Lung (tissue), 12 donors: Measurements from ENCODE around the gene PLAU. TPM values are rescaled to one million over a fixed set of nuclear protein-coding genes. Genes with fewer than 3 reads are reported as not detected.

ENCODE experiments used
- ATAC-seq: fragments of 200-7000 bp; cut with Tn5 transposase; one replicate; pipeline ENCODE4 v1.9.1; 2020; ENCODE audit warnings: moderate number of reproducible peaks; ENCODE audit not compliant: insufficient read depth, low FRiP score
- DNase-seq, 3 donors: peaks; one replicate each; pipeline ENCODE4 v3.0.0-alpha.2; 2013 to 2017
- H3K27ac ChIP-seq, 2 donors: one replicate each; pipeline ENCODE4 v1.5.1; 2013; ENCODE audit warnings: mild to moderate bottlenecking in 2 of 2, moderate library complexity in 2 of 2, control low read depth in 1 of 2, inconsistent platforms in 1 of 2, low read depth in 1 of 2, low read length in 1 of 2
- H3K27me3 ChIP-seq, 3 donors: one replicate each; pipeline ENCODE4 v1.5.1; 2013; ENCODE audit warnings: low read length in 2 of 3; ENCODE audit not compliant: control insufficient read depth in 3 of 3, insufficient read depth in 3 of 3
- H3K36me3 ChIP-seq, 4 donors: one replicate each; pipeline ENCODE4 v1.5.1; 2013; ENCODE audit warnings: low read length in 4 of 4, mild to moderate bottlenecking in 1 of 4, moderate library complexity in 1 of 4; ENCODE audit not compliant: control insufficient read depth in 4 of 4, insufficient read depth in 4 of 4
- H3K4me1 ChIP-seq, 5 donors: one replicate each; pipeline ENCODE4 v1.5.1; 2013; ENCODE audit warnings: low read length in 5 of 5, mild to moderate bottlenecking in 2 of 5, moderate library complexity in 1 of 5; ENCODE audit not compliant: control insufficient read depth in 5 of 5, insufficient read depth in 5 of 5
- H3K4me3 ChIP-seq: one replicate; pipeline ENCODE4 v1.5.1; 2013; ENCODE audit warnings: mild to moderate bottlenecking, control low read depth, moderate library complexity
- H3K9ac ChIP-seq, 2 donors: one replicate each; pipeline ENCODE4 v1.5.1; 2013; ENCODE audit warnings: low read length in 2 of 2, control low read depth in 1 of 2; ENCODE audit not compliant: insufficient read depth in 1 of 2
- H3K9me3 ChIP-seq, 4 donors: one replicate each; pipeline ENCODE4 v1.5.1; 2013; ENCODE audit warnings: low read length in 3 of 4, mild to moderate bottlenecking in 1 of 4, moderate library complexity in 1 of 4; ENCODE audit not compliant: control insufficient read depth in 4 of 4, insufficient read depth in 3 of 4
- WGBS, 2 donors: extraction: QIAGEN DNeasy Blood & Tissue Kit; methylation state at CpG; one replicate each; pipeline ENCODE4 v1.1.7; 2013; 5-methylcytosine and 5-hydroxymethylcytosine counted together
- polyA plus RNA-seq, 2 donors: library from polyadenylated mRNA; stranded (reverse); fragments of 200-250 nt; gene quantifications; one replicate each; pipeline ENCODE4 v1.2.1, GENCODE V29; 2013
- total RNA-seq, 2 donors: library from RNA; depleted of rRNA in 1 of 2; stranded (reverse); fragments of >200 nt in 1 of 2; gene quantifications; one replicate each; pipeline ENCODE4 v1.2.1, GENCODE V29; 2014 to 2021
- TF ChIP-seq, protein P1 (sequence below): IDR thresholded peaks from 2 replicates; pipeline ENCODE4 v1.5.1; 2012; ENCODE audit warnings: mild to moderate bottlenecking; ENCODE audit errors: control extremely low read depth, extremely low read depth
- donor health status: control.
- donor health status: control.
- donor health status: Bipolar disorder and iron deficiency.
- donor health status: healthy.
- donor health status: DM: yes; HTN: yes; CAD: no.

PLAU gene
- total and polyA plus RNA-seq, 4 donors: 11.6 to 36.7 (median 18.3) TPM

DNA sequence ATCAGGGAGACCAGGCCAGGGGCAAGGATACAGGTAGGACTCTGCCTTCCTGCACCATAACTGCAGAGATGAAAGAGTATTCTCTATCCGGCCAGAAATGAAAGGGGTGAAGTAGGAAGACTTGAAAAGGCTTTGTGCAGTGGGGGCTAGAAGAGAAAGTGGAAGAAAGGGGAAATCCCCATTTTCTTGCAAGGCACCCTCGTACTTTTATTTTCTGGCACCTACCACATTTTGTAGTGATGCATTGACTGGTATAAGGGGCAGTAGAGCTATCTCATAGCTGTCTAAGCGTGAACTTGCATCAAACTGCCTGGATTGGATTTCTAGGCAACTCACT, 35.8 kb upstream of the PLAU start:
- H3K27ac ChIP-seq: peak overlapping the region in 1 of 2 donors; percentile 74
- 32 to 36% methylated on average over 3 of the region's 3 CpGs for WGBS, 2 donors
- no peaks in the 10 kb centered on the region for H3K27me3 ChIP-seq
- TF ChIP-seq, protein P1, sequence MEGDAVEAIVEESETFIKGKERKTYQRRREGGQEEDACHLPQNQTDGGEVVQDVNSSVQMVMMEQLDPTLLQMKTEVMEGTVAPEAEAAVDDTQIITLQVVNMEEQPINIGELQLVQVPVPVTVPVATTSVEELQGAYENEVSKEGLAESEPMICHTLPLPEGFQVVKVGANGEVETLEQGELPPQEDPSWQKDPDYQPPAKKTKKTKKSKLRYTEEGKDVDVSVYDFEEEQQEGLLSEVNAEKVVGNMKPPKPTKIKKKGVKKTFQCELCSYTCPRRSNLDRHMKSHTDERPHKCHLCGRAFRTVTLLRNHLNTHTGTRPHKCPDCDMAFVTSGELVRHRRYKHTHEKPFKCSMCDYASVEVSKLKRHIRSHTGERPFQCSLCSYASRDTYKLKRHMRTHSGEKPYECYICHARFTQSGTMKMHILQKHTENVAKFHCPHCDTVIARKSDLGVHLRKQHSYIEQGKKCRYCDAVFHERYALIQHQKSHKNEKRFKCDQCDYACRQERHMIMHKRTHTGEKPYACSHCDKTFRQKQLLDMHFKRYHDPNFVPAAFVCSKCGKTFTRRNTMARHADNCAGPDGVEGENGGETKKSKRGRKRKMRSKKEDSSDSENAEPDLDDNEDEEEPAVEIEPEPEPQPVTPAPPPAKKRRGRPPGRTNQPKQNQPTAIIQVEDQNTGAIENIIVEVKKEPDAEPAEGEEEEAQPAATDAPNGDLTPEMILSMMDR: no peak
- no peaks in the 10 kb centered on the region for H3K9me3 ChIP-seq
- DNase-seq (no peak), ATAC-seq (no peak)
- peaks cover 0 to 8% (median 3%) of the 10 kb centered on the region in 4 donors for H3K36me3 ChIP-seq
- H3K4me3 ChIP-seq: no peak overlapping the region
- no peak overlapping the region for H3K9ac ChIP-seq
- H3K4me1 ChIP-seq: peaks cover 0 to 14% (median 7%) of the 10 kb centered on the region in 5 donors

DNA sequence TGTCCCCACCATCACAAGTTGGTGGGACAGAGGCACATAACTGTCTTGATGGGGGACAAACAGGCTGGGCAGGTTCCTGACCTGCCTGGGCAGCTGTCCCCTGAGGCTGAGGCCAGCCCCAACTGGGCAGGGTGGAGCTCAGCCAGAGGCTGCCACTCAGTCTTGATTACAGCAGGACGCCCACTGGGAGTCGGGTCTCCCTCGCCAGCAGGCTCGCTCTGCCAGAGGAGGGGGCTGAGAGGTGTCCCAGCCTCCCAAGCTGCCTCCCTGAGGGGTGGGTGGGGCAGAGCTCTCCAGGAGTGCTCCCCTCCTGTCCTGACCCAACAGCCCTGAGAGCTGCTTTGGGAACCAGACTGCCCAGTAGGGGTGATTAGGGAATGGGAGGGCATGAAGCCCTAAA, 34.8 kb upstream of the PLAU start:
- 69 to 90% methylated on average over 4 of the region's 4 CpGs for WGBS, 2 donors
- Histone ChIP-seq H3K4me3 (no peak overlapping the region), H3K27me3 (no peaks in the 10 kb centered on the region), H3K36me3 (peaks cover 0 to 1% (median 0%) of the 10 kb centered on the region in 4 donors), H3K4me1 (peaks cover 0 to 12% (median 7%) of the 10 kb centered on the region in 5 donors), H3K9ac (no peak overlapping the region), H3K9me3 (no peaks in the 10 kb centered on the region), H3K27ac (peak overlapping the region in 1 of 2 donors; percentile 50)
- no peak for DNase-seq
- no peak for ATAC-seq
- TF ChIP-seq, protein P1: no peak

DNA sequence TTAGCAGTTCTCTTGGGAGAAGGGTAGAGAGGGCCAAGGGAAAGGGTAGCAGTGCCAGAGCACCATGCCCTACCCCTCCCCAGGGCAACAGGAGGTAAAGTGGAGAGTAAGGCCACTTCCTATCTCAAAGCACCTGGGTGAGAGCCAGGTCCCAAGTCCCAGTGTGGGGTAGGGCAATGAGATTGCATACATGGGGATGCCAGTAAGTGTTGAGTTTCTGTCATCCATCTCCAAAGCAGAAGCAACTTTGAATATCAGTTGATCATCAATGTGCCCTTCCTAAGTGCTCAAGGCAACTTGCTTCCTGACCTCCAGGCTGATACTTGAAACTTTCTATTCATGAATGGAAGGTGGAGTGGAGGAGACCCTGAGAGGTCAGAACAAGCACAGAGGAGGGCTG, 34.4 kb upstream of the PLAU start:
- H3K9me3 ChIP-seq: no peaks in the 10 kb centered on the region
- no peak for ATAC-seq
- H3K27me3 ChIP-seq: no peaks in the 10 kb centered on the region
- TF ChIP-seq, protein P1: no peak
- peak overlapping the region in 1 of 2 donors; percentile 50 for H3K27ac ChIP-seq
- no peak overlapping the region for H3K4me3 ChIP-seq
- no peak overlapping the region for H3K9ac ChIP-seq
- DNase-seq: no peak
- peaks cover 0 to 12% (median 7%) of the 10 kb centered on the region in 5 donors for H3K4me1 ChIP-seq
- H3K36me3 ChIP-seq: no peaks in the 10 kb centered on the region

DNA sequence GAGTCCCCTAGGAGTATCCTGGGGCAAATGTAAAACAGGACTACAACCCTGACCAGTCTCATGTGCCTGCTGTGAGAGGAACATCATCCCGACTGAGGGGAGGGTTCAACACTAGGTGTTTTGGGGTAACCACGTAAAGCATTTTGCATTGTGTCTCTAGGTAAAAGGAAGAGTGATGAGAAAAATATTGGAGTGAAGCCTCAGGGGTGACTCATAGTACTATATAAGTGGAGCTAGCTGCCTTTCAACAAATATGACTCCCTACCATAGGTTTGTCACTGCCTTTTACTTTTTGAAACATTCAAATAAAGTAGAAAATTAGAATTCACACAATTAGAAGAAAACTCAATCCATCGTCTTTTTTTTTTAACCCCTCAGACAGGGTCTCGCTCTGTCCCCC, 34.0 kb upstream of the PLAU start:
- no peak for DNase-seq
- Histone ChIP-seq H3K36me3 (no peaks in the 10 kb centered on the region), H3K27ac (no peak overlapping the region), H3K9me3 (no peaks in the 10 kb centered on the region), H3K4me3 (no peak overlapping the region), H3K27me3 (no peaks in the 10 kb centered on the region), H3K4me1 (peaks cover 0 to 10% (median 7%) of the 10 kb centered on the region in 5 donors), H3K9ac (no peak overlapping the region)
- TF ChIP-seq, protein P1: no peak
- WGBS, 2 donors: 89 to 91% methylated on average over 4 of the region's 4 CpGs
- ATAC-seq: no peak
